Caco-2 (cell line): ENCODE data around the gene EPHB2. TPM values are rescaled to one million over a fixed set of nuclear protein-coding genes. Genes with fewer than 3 reads are reported as not detected.

ENCODE experiments used
- BruUV-seq: library from RNA; stranded (reverse); fragments of 400-500 nt; replicated peaks from 2 replicates; lab custom pipeline; 2021; lab: Mats Ljungman, UMichigan
- CTCF ChIA-PET: fragments of 300-600 bp; sonication (Branson Sonifier 250); formaldehyde crosslinking; loops from one replicate; lab custom pipeline; 2022; ENCODE audit warnings: antibody characterized with exemption; lab: Charles Lee
- POLR2A ChIA-PET: fragments of 300-600 bp; sonication (Branson Sonifier 250); formaldehyde crosslinking; loops from one replicate; lab custom pipeline; 2022; ENCODE audit warnings: antibody characterized with exemption; lab: Charles Lee
- DNase-seq, 2 experiments: peaks; one replicate each; pipeline versions ENCODE4 v3.0.0 to v3.0.0-alpha.2; 2020 to 2022
- H3K27me3 ChIP-seq: replicated peaks from 2 replicates; pipeline ENCODE4 v1.6.0; 2011; ENCODE audit warnings: low read length; ENCODE audit not compliant: control insufficient read depth, insufficient read depth
- H3K36me3 ChIP-seq: 2 replicates; pipeline ENCODE4 v1.5.1; 2011; ENCODE audit warnings: low read length; ENCODE audit not compliant: control insufficient read depth, insufficient read depth
- H3K4me1 ChIP-seq: fragments of 250-450 bp; sonication (Bioruptor Pico); 2 replicates; pipeline ENCODE4 v1.5.1; 2020; ENCODE audit warnings: mild to moderate bottlenecking
- H3K4me3 ChIP-seq: 2 replicates; pipeline ENCODE4 v1.5.1; 2011; ENCODE audit warnings: low read depth, mild to moderate bottlenecking, control low read depth, low read length
- H3K9me3 ChIP-seq: fragments of 250-450 bp; sonication (Bioruptor Pico); 2 replicates; pipeline ENCODE4 v1.5.1; 2020; ENCODE audit warnings: mild to moderate bottlenecking, moderate library complexity
- H3K27ac Mint-ChIP-seq: one replicate; pipeline ENCODE4 v1.8.0; 2022; ENCODE audit warnings: mixed read lengths; ENCODE audit not compliant: unreplicated experiment
- H3K27me3 Mint-ChIP-seq: one replicate; pipeline ENCODE4 v1.8.0; 2022; ENCODE audit warnings: mixed read lengths; ENCODE audit not compliant: insufficient read depth, unreplicated experiment
- H3K36me3 Mint-ChIP-seq: one replicate; pipeline ENCODE4 v1.8.0; 2022; ENCODE audit warnings: mild to moderate bottlenecking, mixed read lengths; ENCODE audit not compliant: insufficient read depth, unreplicated experiment
- H3K4me1 Mint-ChIP-seq: one replicate; pipeline ENCODE4 v1.8.0; 2022; ENCODE audit warnings: low read depth, mixed read lengths; ENCODE audit not compliant: unreplicated experiment
- H3K4me3 Mint-ChIP-seq: one replicate; pipeline ENCODE4 v1.8.0; 2022; ENCODE audit warnings: mild to moderate bottlenecking, moderate library complexity, mixed read lengths; ENCODE audit not compliant: unreplicated experiment
- H3K9me3 Mint-ChIP-seq: one replicate; pipeline ENCODE4 v1.8.0; 2022; ENCODE audit warnings: mixed read lengths; ENCODE audit not compliant: unreplicated experiment
- CTCF ChIP-seq, 2 experiments: fragments of 200-600 bp in 1 of 2; IDR thresholded peaks; 1 replicate in 1 of 2; 2 replicates in 1 of 2; pipeline versions ENCODE4 v1.5.1 to v1.8.0; 2011 to 2022; ENCODE audit warnings: antibody characterized with exemption in 1 of 2, control low read depth in 1 of 2, inconsistent platforms in 1 of 2, low read depth in 1 of 2, low read length in 1 of 2, mild to moderate bottlenecking in 1 of 2, moderate library complexity in 1 of 2; ENCODE audit not compliant: insufficient read depth in 1 of 2, severe bottlenecking in 1 of 2, unreplicated experiment in 1 of 2
- intact Hi-C: fragments of 100-400 bp; cut with micrococcal nuclease; formaldehyde crosslinking; loops from one replicate; pipeline ENCODE4 v1.10.0; 2022; ENCODE audit not compliant: unreplicated experiment
- total RNA-seq: library from RNA; stranded (reverse); gene quantifications from 2 replicates; pipeline ENCODE4 v1.2.3, GENCODE V29; 2022

The EPHB2 gene
- total RNA-seq, 1 experiment from 2014 or later, result 30.1 TPM

- BruUV-seq, result no TSS peak
- H3K36me3 Mint-ChIP-seq, result no peaks in the 10 kb centered on the region
- no peak overlapping the region for H3K4me3 Mint-ChIP-seq
- H3K4me1 Mint-ChIP-seq, result peaks cover 15% of the 10 kb centered on the region
- no peaks in the 10 kb centered on the region for H3K27me3 ChIP-seq
- ChIA-PET CTCF (no interaction called here), POLR2A (no interaction called here)
- intact Hi-C loops, result no loop called here
- H3K36me3 ChIP-seq, result no peaks in the 10 kb centered on the region
- no peak for TF ChIP-seq CTCF (IDR thresholded peaks at IDR 0.05; ENCODE audit: insufficient read depth in 1 of 2, low read depth in 1 of 2, low read length in 1 of 2, severe bottlenecking in 1 of 2, unreplicated experiment in 1 of 2)
- peaks cover 8% of the 10 kb centered on the region; the same call in 1 of the 2 replicates for H3K4me1 ChIP-seq
- no peak overlapping the region for H3K4me3 ChIP-seq
- no peaks in the 10 kb centered on the region for H3K27me3 Mint-ChIP-seq
- no peaks in the 10 kb centered on the region for H3K9me3 ChIP-seq
- H3K27ac Mint-ChIP-seq, result no peak overlapping the region
- H3K9me3 Mint-ChIP-seq, result no peaks in the 10 kb centered on the region
- no peak for DNase-seq
Measured at GRCh38 chr1:22816067-22816775, 105.6 kb downstream of the EPHB2 start.

GRCh38 chr1:22816803-22817202, 106.2 kb downstream of the EPHB2 start:
- no TSS peak for BruUV-seq
- Mint-ChIP-seq H3K9me3 (no peaks in the 10 kb centered on the region), H3K27ac (no peak overlapping the region), H3K4me3 (no peak overlapping the region), H3K4me1 (peaks cover 15% of the 10 kb centered on the region), H3K36me3 (no peaks in the 10 kb centered on the region), H3K27me3 (no peaks in the 10 kb centered on the region)
- Histone ChIP-seq H3K4me3 (no peak overlapping the region), H3K27me3 (no peaks in the 10 kb centered on the region), H3K9me3 (no peaks in the 10 kb centered on the region), H3K4me1 (peaks cover 8% of the 10 kb centered on the region; the same call in 1 of the 2 replicates), H3K36me3 (no peaks in the 10 kb centered on the region)
- CTCF ChIA-PET, result no interaction called here
- no peak for DNase-seq
- intact Hi-C loops, result no loop called here
- POLR2A ChIA-PET, result no interaction called here
- TF ChIP-seq CTCF (IDR thresholded peaks at IDR 0.05; ENCODE audit: insufficient read depth in 1 of 2, low read depth in 1 of 2, low read length in 1 of 2, severe bottlenecking in 1 of 2, unreplicated experiment in 1 of 2), result no peak

GRCh38 chr1:22817462-22817861, 106.8 kb downstream of the EPHB2 start:
- Mint-ChIP-seq H3K4me3 (no peak overlapping the region), H3K27ac (no peak overlapping the region), H3K27me3 (no peaks in the 10 kb centered on the region), H3K4me1 (peaks cover 15% of the 10 kb centered on the region), H3K9me3 (no peaks in the 10 kb centered on the region), H3K36me3 (no peaks in the 10 kb centered on the region)
- intact Hi-C loops, result no loop called here
- no peak for TF ChIP-seq CTCF (IDR thresholded peaks at IDR 0.05; ENCODE audit: insufficient read depth in 1 of 2, low read depth in 1 of 2, low read length in 1 of 2, severe bottlenecking in 1 of 2, unreplicated experiment in 1 of 2)
- Histone ChIP-seq H3K9me3 (no peaks in the 10 kb centered on the region), H3K27me3 (no peaks in the 10 kb centered on the region), H3K4me3 (no peak overlapping the region), H3K4me1 (peaks cover 8% of the 10 kb centered on the region; the same call in 1 of the 2 replicates), H3K36me3 (no peaks in the 10 kb centered on the region)
- POLR2A ChIA-PET, result no interaction called here
- CTCF ChIA-PET, result no interaction called here
- DNase-seq, result no peak
- BruUV-seq, result no TSS peak
